ENCODE measurements around the gene THY1.
"Not testable (repeated sequence)": the region's sequence is repeated elsewhere in the genome, so short reads cannot be mapped to it uniquely, and the experiment has no call there.

THY1 gene

GRCh38 chr11:119445379-119445778 is 22.4 kb upstream of the THY1 start:
- no peak for DNase-seq

DNA sequence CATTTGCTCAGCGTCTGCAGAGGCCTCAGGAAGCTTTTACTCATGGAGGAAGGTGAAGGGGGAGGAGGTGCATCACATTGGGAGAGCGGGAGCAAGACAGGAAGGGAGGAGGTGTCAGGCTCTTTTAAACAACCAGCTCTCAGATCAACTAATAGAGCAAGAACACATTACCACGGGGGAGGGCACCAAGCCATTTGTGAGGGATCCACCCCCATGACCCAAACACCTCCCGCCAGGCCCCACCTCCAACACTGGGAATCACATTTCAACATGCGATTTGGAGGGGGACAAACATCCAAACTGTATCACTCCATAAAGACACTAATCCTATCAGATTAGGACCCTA is 18.9 kb upstream of the THY1 start:
- no peak for DNase-seq

GRCh38 chr11:119438599-119438998 is 15.6 kb upstream of the THY1 start:
- no peak for DNase-seq

- DNase-seq = not testable (repeated sequence)
These were observed 14.5 kb upstream of the THY1 start for GRCh38 chr11:119437521-119437920.

DNA sequence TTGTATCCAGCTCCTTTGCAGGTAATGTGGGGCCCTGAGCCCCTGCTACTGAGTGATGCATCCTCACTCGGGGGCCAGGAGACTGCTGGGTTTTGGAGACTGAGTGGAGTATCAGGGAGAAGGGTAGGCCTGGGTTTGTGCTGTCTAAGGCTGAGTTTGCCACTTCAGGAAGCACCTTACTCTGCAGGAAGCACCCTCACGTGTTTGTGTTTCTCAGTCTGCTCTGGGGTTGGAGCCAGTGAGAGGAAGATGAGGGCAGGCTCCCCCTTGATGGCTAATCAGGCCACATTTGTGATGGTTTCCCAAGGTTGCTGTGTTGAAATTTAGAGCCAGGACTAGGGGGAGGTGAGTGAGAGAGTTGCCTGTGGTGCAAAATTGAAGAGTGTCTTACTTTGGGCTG is 13.7 kb upstream of the THY1 start:
- DNase-seq = no peak

- DNase-seq = no peak
These were observed 13.1 kb upstream of the THY1 start for GRCh38 chr11:119436093-119436492.

DNA sequence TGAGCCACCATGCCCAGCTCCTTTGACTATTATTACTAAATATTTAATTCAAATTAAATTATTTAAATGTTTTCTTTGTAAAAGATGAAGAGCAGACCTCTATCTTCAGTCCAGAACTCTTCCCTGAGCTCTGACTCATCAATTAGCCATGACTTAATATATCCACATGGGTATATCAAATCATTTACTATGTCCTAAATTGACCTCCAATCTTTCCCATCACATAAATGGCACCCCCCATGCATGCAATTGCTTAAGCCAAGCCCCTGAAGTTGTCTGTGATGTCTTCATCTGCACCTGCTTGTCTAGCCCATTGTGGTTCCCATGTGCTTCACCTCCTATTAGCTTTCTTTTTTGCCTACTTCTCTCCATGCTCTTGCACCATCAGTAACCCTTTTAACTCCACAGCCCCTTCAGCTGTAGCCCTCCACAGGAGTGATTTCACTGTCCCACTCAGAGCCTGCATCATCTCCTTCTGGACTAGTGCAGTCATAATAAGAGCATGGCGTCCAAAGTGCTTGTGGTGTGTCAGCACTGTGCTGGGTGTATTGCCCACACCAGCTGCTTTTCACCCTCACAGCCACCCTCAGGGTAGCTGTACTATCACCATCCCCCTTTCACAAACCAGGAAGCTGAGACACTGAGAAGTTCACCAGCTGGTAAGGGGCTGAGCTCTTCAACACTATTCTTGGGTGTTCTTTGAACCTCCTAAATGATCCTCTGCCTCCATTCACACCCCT is 11.8 kb upstream of the THY1 start:
- no peak for DNase-seq

GRCh38 chr11:119433358-119433725 is 10.4 kb upstream of the THY1 start:
- no peak for DNase-seq

GRCh38 chr11:119432484-119433357 is 9.7 kb upstream of the THY1 start:
- DNase-seq = no peak

DNA sequence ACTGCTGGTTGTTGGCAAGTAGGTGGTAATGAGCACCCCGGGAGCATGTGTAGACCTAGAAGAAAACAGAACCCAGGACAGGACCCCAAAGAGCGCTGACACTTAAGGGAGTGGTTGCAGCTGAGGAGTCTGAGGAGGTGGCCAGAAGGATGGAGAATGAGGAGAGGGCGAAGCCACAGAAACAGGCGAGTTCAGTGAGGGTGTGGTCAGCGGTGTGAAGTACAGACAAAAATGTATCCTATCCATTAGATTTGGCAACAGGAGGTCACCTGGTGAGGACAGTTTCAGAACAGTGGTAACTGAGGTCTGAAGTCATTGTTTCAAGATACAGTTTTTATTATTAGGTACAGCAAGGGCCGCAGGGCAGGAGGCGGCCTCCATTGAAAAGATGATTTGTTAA is 8.6 kb upstream of the THY1 start:
- no peak for DNase-seq

- no peak for DNase-seq
These were observed 4.3 kb upstream of the THY1 start for GRCh38 chr11:119427279-119427678.

DNA sequence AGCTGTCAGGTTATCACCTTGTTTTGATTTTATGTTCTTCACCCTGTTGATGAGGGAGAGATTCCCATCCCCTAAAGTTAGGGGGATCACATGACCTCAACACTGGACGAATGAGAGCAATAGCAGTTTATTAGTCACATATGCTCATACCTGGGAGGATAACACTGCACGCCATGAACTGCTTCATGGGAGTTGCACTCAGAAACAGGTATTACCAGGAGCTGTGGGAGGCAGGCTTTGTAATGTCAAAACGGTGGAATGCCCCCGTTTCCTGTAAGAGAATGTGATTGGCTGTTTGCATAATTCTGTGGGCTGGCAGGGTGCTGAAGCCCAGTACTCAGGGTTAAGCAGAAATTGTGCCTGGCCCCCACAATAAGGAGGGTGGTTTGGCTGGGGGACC is 3.2 kb upstream of the THY1 start:
- DNase-seq = no peak

DNA sequence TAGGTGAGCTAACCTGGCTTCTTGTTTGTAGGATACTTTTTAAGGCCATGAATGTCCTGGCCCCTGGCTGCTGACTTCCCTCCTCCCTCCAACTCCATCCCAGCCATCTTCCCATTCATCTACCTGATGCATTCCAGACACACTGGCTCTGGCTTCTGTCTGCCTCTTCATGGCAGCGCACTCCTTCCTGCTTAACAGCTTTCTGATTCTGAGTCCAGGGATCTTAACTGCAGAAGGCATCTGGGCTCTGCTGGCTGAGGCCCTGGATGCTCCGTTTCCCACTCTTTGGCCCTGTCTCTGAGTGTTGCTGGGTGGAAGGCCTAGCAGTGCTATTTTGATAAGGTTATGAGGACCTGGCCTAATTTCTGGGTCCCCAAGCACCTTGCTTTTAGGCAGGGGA is 1.8 kb upstream of the THY1 start:
- DNase-seq = no peak

- no peak for DNase-seq
These were observed 1.3 kb upstream of the THY1 start for GRCh38 chr11:119424276-119424675.

DNA sequence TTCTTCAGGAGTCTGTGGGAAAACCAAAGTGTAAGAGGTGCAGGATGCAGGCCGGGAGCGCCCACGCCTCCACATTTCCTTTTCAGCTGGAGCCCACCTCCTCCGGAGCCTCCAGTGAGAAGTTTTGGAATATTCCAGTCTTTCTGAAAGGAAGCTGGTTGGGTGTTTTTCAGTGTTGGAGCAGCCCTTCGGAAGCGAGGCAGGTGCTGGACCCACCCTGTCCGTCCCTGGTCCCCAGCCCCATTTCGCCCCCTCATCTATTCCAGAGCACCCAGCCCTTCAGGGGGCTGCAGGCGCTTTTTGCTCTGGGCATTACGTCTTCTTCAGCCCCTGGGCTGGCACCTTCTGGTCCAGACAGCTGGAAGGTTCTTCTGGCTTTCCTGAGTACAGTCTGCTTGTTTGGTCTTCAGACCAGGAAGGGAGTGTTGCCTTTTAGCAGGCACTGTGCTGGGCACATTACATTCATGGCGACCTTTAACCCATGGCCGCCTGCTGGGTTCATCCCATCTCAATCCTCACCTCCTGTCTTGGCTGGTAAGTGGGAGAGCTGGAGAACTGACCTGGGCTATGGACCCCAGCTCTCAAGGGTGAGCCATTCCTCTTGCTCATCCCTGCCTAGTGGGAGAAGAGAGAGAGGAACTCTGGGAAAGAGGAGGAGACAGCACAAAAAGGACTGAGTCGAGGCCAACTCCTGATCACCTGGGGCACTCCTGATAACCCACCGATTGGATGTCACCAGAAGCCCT is 710 bp upstream of the THY1 start:
- DNase-seq = no peak

GRCh38 chr11:119421941-119422808 is 797 bp downstream of the THY1 start:
- DNase-seq = no peak

GRCh38 chr11:119421351-119421750 is 1.6 kb downstream of the THY1 start:
- no peak for DNase-seq

DNA sequence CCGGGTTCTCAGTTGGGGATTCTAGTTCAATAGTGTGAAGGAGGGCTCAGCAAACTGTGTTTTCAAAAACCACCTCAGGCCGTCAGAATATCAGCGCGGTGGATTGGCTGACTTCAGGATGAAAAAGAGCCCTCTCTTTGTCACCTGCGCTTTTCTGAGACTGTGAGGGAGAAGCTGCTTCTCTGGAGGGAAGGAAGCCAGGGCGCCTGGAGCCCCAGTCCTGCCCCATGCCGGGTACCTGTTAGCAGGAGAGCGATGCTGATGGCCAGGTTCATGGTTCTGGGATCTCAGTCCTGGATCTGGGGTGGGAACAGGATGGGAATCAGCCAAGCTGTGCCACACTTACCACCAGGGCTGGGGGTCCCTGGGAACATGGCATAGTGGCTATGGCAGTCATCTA is 2.3 kb downstream of the THY1 start:
- no peak for DNase-seq

DNA sequence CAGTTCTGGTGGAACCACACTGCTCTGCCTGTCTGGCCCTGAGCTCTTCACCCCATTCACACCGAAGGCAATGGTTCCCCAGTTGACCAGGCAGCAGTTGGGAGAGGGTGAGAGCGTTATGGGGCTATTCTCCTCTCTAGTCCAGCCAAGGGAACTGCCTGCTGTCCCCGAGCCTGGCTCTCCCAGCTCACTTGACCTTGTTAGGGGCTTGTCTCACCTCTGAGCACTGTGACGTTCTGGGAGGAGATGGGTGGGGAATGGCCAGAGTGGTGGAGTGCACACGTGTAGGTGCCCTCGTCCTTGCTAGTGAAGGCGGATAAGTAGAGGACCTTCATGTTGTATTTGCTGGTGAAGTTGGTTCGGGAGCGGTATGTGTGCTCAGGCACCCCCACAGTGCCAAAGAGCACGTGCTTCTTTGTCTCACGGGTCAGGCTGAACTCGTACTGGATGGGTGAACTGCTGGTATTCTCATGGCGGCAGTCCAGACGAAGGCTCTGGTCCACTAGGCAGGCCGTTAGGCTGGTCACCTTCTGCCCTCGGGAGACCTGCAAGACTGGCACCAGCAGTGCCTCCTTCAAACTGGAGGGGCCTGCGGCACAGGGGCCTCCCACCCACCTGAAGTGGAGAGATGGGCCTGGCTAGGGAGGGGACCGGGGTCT is 3.0 kb downstream of the THY1 start:
- no peak for DNase-seq

DNA sequence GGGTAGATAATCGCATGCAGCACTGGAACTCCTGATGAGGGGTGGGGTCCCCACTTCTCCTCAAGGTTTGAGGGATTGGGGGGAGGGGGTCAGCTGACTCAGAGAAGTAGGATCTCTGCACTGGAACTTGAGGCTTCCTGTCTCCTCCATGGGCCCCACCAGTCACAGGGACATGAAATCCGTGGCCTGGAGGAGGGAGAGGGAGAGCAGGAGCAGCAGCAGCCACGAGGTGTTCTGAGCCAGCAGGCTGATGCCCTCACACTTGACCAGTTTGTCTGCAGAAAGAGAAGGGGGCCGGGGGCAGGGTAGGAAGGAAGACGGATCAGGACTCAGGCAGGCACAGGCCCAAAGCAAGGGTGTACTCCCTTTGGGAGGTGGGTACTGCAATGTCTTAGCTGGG is 3.7 kb downstream of the THY1 start:
- no peak for DNase-seq

GRCh38 chr11:119418759-119419158 is 4.2 kb downstream of the THY1 start:
- DNase-seq = no peak

All from activated gamma-delta T cell (primary cell).